K562 (cell line): ENCODE data around the gene TFE3. TPM values are rescaled to one million over a fixed set of nuclear protein-coding genes. Genes with fewer than 3 reads are reported as not detected.
A peak's percentile ranks its signal among the peaks of the same experiment; 100 is the strongest.

Experiments
- BRD9 ChIP-seq: fragments of 450-650 bp; IDR thresholded peaks from 2 replicates; pipeline ENCODE4 v1.6.1; 2018; ENCODE audit warnings: low read depth; ENCODE audit not compliant: partially characterized antibody
- CBX3 ChIP-seq, 2 experiments: IDR thresholded peaks; 1 replicate in 1 of 2; 2 replicates in 1 of 2; pipeline ENCODE4 v1.6.1; 2012; ENCODE audit warnings: inconsistent platforms in 2 of 2, low read length in 2 of 2, borderline replicate concordance in 1 of 2, control low read depth in 1 of 2
- CEBPB ChIP-seq: fragments of 450-650 bp; IDR thresholded peaks from 2 replicates; pipeline ENCODE4 v1.6.1; 2016; ENCODE audit warnings: missing genetic modification characterization, missing compliant biosample characterization
- DLX4 ChIP-seq: fragments of 250-450 bp; sonication (Bioruptor Pico); IDR thresholded peaks from 2 replicates; pipeline ENCODE4 v1.6.1; 2021; ENCODE audit warnings: mild to moderate bottlenecking
- FOXM1 ChIP-seq, 2 experiments: fragments of 450-650 bp in 1 of 2; sonication (generic) in 1 of 2; formaldehyde crosslinking in 1 of 2; IDR thresholded peaks; 2 replicates each; pipeline versions ENCODE4 v1.6.1 to v1.9.0; 2017 to 2022; ENCODE audit warnings: low read depth in 2 of 2, mild to moderate bottlenecking in 2 of 2, missing genetic modification reagents in 1 of 2, moderate library complexity in 1 of 2
- HDAC1 ChIP-seq, 2 experiments: fragments of 450-650 bp; IDR thresholded peaks; 2 replicates each; pipeline ENCODE4 v1.6.1; 2016 to 2017; ENCODE audit warnings: inconsistent platforms in 1 of 2, mild to moderate bottlenecking in 1 of 2, moderate library complexity in 1 of 2
- HMGN3 ChIP-seq: IDR thresholded peaks from 2 replicates; pipeline ENCODE4 v1.6.1; 2011; ENCODE audit warnings: borderline replicate concordance, low read depth, mild to moderate bottlenecking, mixed read lengths, low read length; ENCODE audit not compliant: insufficient read length; ENCODE audit errors: extremely low read depth
- KLF13 ChIP-seq: fragments of 450-650 bp; IDR thresholded peaks from 2 replicates; pipeline ENCODE4 v1.6.1; 2016; ENCODE audit warnings: missing genetic modification characterization, low read depth, mild to moderate bottlenecking, missing compliant biosample characterization, moderate library complexity, borderline replicate concordance
- MBD2 ChIP-seq: sonication (generic); IDR thresholded peaks from 2 replicates; pipeline ENCODE4 v1.6.1; 2016; ENCODE audit warnings: low read depth, borderline replicate concordance
- NCOA2 ChIP-seq, 2 experiments: fragments of 450-650 bp; IDR thresholded peaks; 2 replicates each; pipeline ENCODE4 v1.6.1; 2018; ENCODE audit warnings: mild to moderate bottlenecking in 2 of 2, moderate library complexity in 1 of 2; ENCODE audit not compliant: partially characterized antibody in 2 of 2
- PHTF2 ChIP-seq: fragments of 250-450 bp; sonication (Bioruptor Pico); IDR thresholded peaks from 2 replicates; pipeline ENCODE4 v1.5.0; 2021; ENCODE audit warnings: mild to moderate bottlenecking
- POLR3G ChIP-seq: IDR thresholded peaks from 2 replicates; pipeline ENCODE4 v1.6.1; 2011; ENCODE audit not compliant: insufficient read length, insufficient replicate concordance; ENCODE audit errors: extremely low read depth
- PTRF ChIP-seq: fragments of 450-650 bp; IDR thresholded peaks from 2 replicates; pipeline ENCODE4 v1.6.1; 2016; ENCODE audit warnings: mild to moderate bottlenecking, missing genetic modification characterization, missing compliant biosample characterization
- PTTG1 ChIP-seq: fragments of 450-650 bp; IDR thresholded peaks from 2 replicates; pipeline ENCODE4 v1.6.1; 2016; ENCODE audit warnings: low read depth, mild to moderate bottlenecking, missing genetic modification characterization, missing compliant biosample characterization
- RBBP5 ChIP-seq: fragments of 200-600 bp; sonication (generic); IDR thresholded peaks from 2 replicates; pipeline ENCODE4 v1.6.1; 2012; ENCODE audit warnings: borderline replicate concordance, mild to moderate bottlenecking, low read length, control low read depth, inconsistent platforms; ENCODE audit not compliant: insufficient read depth, poor library complexity, severe bottlenecking
- SAFB2 ChIP-seq: fragments of 200-400 bp; formaldehyde crosslinking; IDR thresholded peaks from 2 replicates; pipeline ENCODE4 v1.6.1; 2018; ENCODE audit warnings: borderline replicate concordance, low read length, low read depth, moderate library complexity; ENCODE audit not compliant: severe bottlenecking
- SRSF9 ChIP-seq: fragments of 200-400 bp; formaldehyde crosslinking; IDR thresholded peaks from 2 replicates; pipeline ENCODE4 v1.6.1; 2017; ENCODE audit warnings: low read depth, low read length, borderline replicate concordance
- THRAP3 ChIP-seq: fragments of 450-650 bp; IDR thresholded peaks from 2 replicates; pipeline ENCODE4 v1.6.1; 2016; ENCODE audit warnings: mild to moderate bottlenecking, inconsistent platforms, borderline replicate concordance
- ZBTB33 ChIP-seq: sonication (generic); formaldehyde crosslinking; IDR thresholded peaks from 2 replicates; pipeline ENCODE4 v1.8.1; 2023; ENCODE audit warnings: mild to moderate bottlenecking, missing genetic modification reagents
- ZC3H11A ChIP-seq: IDR thresholded peaks from 2 replicates; pipeline ENCODE4 v1.6.1; 2012; ENCODE audit warnings: low read depth, low read length, improper control_type of control experiment
- ZNF165 ChIP-seq: fragments of 250-450 bp; sonication (Bioruptor Pico); IDR thresholded peaks from 2 replicates; pipeline ENCODE4 v1.4.0; 2020; ENCODE audit warnings: borderline replicate concordance
- polyA plus RNA-seq, 8 experiments: library from polyadenylated mRNA; depleted of rRNA in 4 of 8; stranded (reverse) in 5 of 8; unstranded in 3 of 8; fragments of >200 nt; fragmentation: Nextera tagmentation in 2 of 8; fragmentation: Illumina TruSeq in 1 of 8; extraction: Ambion mirVana in 2 of 8; extraction: Trizol in 1 of 8; gene quantifications; 2 replicates each; pipeline versions ENCODE4 v1.2.1 to v1.2.3, GENCODE V29; 2011 to 2014; ENCODE audit warnings: inconsistent platforms in 1 of 8, missing spikeins in 1 of 8
- total RNA-seq, 7 experiments: library from RNA; depleted of rRNA in 6 of 7; stranded (reverse); fragments of >200 nt in 6 of 7; fragmentation: Illumina TruSeq in 2 of 7; extraction: Trizol in 2 of 7; gene quantifications; 2 replicates each; pipeline versions ENCODE4 v1.2.1 to v1.2.3, GENCODE V29; 2011 to 2021; ENCODE audit warnings: low replicate concordance in 1 of 7
- TF ChIP-seq, protein P1 (sequence below): fragments of 250-450 bp; sonication (Bioruptor Pico); IDR thresholded peaks from 2 replicates; pipeline ENCODE4 v1.5.0; 2021
- TF ChIP-seq, protein P2 (sequence below): sonication (generic); formaldehyde crosslinking; IDR thresholded peaks from 2 replicates; pipeline ENCODE4 v1.8.0; 2022; ENCODE audit warnings: mild to moderate bottlenecking, missing genetic modification reagents

Gene TFE3
- total and polyA plus RNA-seq, 9 of the 15 experiments (the other 6 are each of a cell fraction or from before 2014, with no cell fraction given): 1.9 to 20.3 (median 11.9) TPM

- TF ChIP-seq, protein P1, sequence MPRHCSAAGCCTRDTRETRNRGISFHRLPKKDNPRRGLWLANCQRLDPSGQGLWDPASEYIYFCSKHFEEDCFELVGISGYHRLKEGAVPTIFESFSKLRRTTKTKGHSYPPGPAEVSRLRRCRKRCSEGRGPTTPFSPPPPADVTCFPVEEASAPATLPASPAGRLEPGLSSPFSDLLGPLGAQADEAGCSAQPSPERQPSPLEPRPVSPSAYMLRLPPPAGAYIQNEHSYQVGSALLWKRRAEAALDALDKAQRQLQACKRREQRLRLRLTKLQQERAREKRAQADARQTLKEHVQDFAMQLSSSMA: no peak
- peak; percentile 64 for TF ChIP-seq HMGN3
- no peak for TF ChIP-seq FOXM1 (IDR thresholded peaks at IDR 0.05; ENCODE audit: low read depth)
- no peak for TF ChIP-seq FOXM1 (CRISPR knock-in tag; IDR thresholded peaks at IDR 0.05; ENCODE audit: low read depth)
- TF ChIP-seq RBBP5: no peak
- TF ChIP-seq HDAC1 (IDR thresholded peaks at IDR 0.05): 0 out of 4 replicates have a peak, but pooled peaks of 1 of the 2 experiments have one; percentile 12
- no peak for TF ChIP-seq PTRF (tag)
- TF ChIP-seq, protein P2, sequence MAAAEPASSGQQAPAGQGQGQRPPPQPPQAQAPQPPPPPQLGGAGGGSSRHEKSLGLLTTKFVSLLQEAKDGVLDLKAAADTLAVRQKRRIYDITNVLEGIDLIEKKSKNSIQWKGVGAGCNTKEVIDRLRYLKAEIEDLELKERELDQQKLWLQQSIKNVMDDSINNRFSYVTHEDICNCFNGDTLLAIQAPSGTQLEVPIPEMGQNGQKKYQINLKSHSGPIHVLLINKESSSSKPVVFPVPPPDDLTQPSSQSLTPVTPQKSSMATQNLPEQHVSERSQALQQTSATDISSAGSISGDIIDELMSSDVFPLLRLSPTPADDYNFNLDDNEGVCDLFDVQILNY (CRISPR knock-in tag): no peak
- TF ChIP-seq SRSF9: no peak
- no peak for TF ChIP-seq NCOA2 (IDR thresholded peaks at IDR 0.05; ENCODE audit: partially characterized antibody in 2 of 2)
- TF ChIP-seq CEBPB (tag): peak; percentile 44; the same call in 1 of the 2 replicates
- no peak for TF ChIP-seq ZNF165 (CRISPR knock-in tag)
- peak; percentile 30; the same call in 1 of the 2 replicates for TF ChIP-seq MBD2
- TF ChIP-seq KLF13 (tag): no peak
- no peak for TF ChIP-seq PTTG1
- TF ChIP-seq BRD9: no peak
- no peak for TF ChIP-seq POLR3G
- no peak for TF ChIP-seq ZC3H11A
- no peak for TF ChIP-seq THRAP3
- no peak for TF ChIP-seq CBX3 (IDR thresholded peaks at IDR 0.05; ENCODE audit: borderline replicate concordance in 1 of 2, low read length in 2 of 2)
- no peak for TF ChIP-seq DLX4
- TF ChIP-seq SAFB2: no peak
- TF ChIP-seq ZBTB33 (CRISPR knock-in tag): peak; percentile 65; the same call in 1 of the 2 replicates
- TF ChIP-seq PHTF2 (CRISPR knock-in tag): no peak
These were observed at the start of gene TFE3 (continued) for GRCh38 chrX:49043220-49043986.
